ENCODE data around the gene PWWP2B. TPM values are rescaled to one million over a fixed set of nuclear protein-coding genes. Genes with fewer than 3 reads are reported as not detected.

PWWP2B gene
- total RNA-seq, 4 donors from 2014 or later: 11.8 to 25.5 (median 14.3) TPM

GRCh38 chr10:132383101-132383500, 13.9 kb upstream of the PWWP2B start:
- Histone ChIP-seq H3K4me1 (peaks cover 4 to 7% (median 5%) of the 10 kb centered on the region in 4 donors), H3K27me3 (no peaks in the 10 kb centered on the region), H3K9me3 (peaks cover 0 to 4% (median 2%) of the 10 kb centered on the region in 4 donors), H3K36me3 (no peaks in the 10 kb centered on the region), H3K4me3 (no peak overlapping the region), H3K27ac (replicated peaks in 1 of 4) (no peak overlapping the region)
- TF ChIP-seq EP300 (IDR thresholded peaks at IDR 0.05) (no peak), POLR2A (IDR thresholded peaks at IDR 0.05; ENCODE audit: low read depth) (no peak), CTCF (IDR thresholded peaks at IDR 0.05) (no peak), POLR2AphosphoS5 (IDR thresholded peaks at IDR 0.05) (no peak)
- DNase-seq (ENCODE audit: extremely low spot score): no peak
- WGBS: 85% methylated on average over 8 of the region's 8 CpGs
- intact Hi-C loops (cut with DNase I): loop anchor here (10.0 kb wide), 1 partner anchor 262 kb away; no protein-coding TSS in a partner anchor

GRCh38 chr10:132383751-132384196, 13.2 kb upstream of the PWWP2B start:
- H3K9me3 ChIP-seq: peaks cover 0 to 4% (median 2%) of the 10 kb centered on the region in 4 donors
- intact Hi-C loops (cut with DNase I): loop anchor here (10.0 kb wide), 1 partner anchor 261 kb away; no protein-coding TSS in a partner anchor
- no peak overlapping the region for H3K4me3 ChIP-seq
- H3K27me3 ChIP-seq: no peaks in the 10 kb centered on the region
- DNase-seq (ENCODE audit: extremely low spot score): no peak
- WGBS: 67% methylated on average over 12 of the region's 13 CpGs
- no peak overlapping the region for H3K27ac ChIP-seq (replicated peaks in 1 of 4)
- H3K36me3 ChIP-seq: no peaks in the 10 kb centered on the region
- TF ChIP-seq POLR2AphosphoS5 (IDR thresholded peaks at IDR 0.05) (no peak), EP300 (IDR thresholded peaks at IDR 0.05) (no peak), CTCF (IDR thresholded peaks at IDR 0.05) (no peak), POLR2A (IDR thresholded peaks at IDR 0.05; ENCODE audit: low read depth) (no peak)
- peaks cover 4 to 8% (median 6%) of the 10 kb centered on the region in 4 donors for H3K4me1 ChIP-seq

GRCh38 chr10:132384618-132385388, 12.2 kb upstream of the PWWP2B start:
- TF ChIP-seq CTCF (IDR thresholded peaks at IDR 0.05): no peak
- H3K9me3 ChIP-seq: peaks cover 0 to 4% (median 2%) of the 10 kb centered on the region in 4 donors
- H3K27ac ChIP-seq (replicated peaks in 1 of 4): no peak overlapping the region
- H3K4me1 ChIP-seq: peaks cover 7 to 15% (median 13%) of the 10 kb centered on the region in 4 donors
- WGBS: 89% methylated on average over 18 of the region's 20 CpGs
- no peaks in the 10 kb centered on the region for H3K27me3 ChIP-seq
- H3K36me3 ChIP-seq: no peaks in the 10 kb centered on the region
- no peak for DNase-seq (ENCODE audit: extremely low spot score)
- intact Hi-C loops (cut with DNase I): loop anchor here (10.0 kb wide), 1 partner anchor 260 kb away; no protein-coding TSS in a partner anchor
- no peak overlapping the region for H3K4me3 ChIP-seq

GRCh38 chr10:132385389-132385667, 11.7 kb upstream of the PWWP2B start:
- WGBS: 60% methylated on average over 5 of the region's 5 CpGs
- no peak for TF ChIP-seq POLR2A (IDR thresholded peaks at IDR 0.05; ENCODE audit: low read depth)
- no peak for TF ChIP-seq CTCF (IDR thresholded peaks at IDR 0.05)
- no peak for TF ChIP-seq EP300 (IDR thresholded peaks at IDR 0.05)
- no peak for TF ChIP-seq POLR2AphosphoS5 (IDR thresholded peaks at IDR 0.05)

More at GRCh38 chr10:132385389-132385667, 11.7 kb upstream of the PWWP2B start:
- Histone ChIP-seq H3K36me3 (no peaks in the 10 kb centered on the region), H3K4me1 (peaks cover 7 to 15% (median 13%) of the 10 kb centered on the region in 4 donors), H3K27me3 (no peaks in the 10 kb centered on the region), H3K9me3 (peaks cover 0 to 4% (median 2%) of the 10 kb centered on the region in 4 donors), H3K4me3 (no peak overlapping the region), H3K27ac (replicated peaks in 1 of 4) (no peak overlapping the region)
- no peak for DNase-seq (ENCODE audit: extremely low spot score)
- intact Hi-C loops (cut with DNase I): loop anchor here (10.0 kb wide), 1 partner anchor 259 kb away; no protein-coding TSS in a partner anchor

Measured in esophagus muscularis mucosa (tissue), 4 donors.